ENCODE results near the gene OLIG1.

The OLIG1 gene

DNA sequence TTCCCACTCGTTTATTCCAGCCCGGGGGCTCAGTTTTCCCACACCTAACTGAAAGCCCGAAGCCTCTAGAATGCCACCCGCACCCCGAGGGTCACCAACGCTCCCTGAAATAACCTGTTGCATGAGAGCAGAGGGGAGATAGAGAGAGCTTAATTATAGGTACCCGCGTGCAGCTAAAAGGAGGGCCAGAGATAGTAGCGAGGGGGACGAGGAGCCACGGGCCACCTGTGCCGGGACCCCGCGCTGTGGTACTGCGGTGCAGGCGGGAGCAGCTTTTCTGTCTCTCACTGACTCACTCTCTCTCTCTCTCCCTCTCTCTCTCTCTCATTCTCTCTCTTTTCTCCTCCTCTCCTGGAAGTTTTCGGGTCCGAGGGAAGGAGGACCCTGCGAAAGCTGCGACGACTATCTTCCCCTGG is 43.5 kb upstream of the OLIG1 start:
- H3K9me3 ChIP-seq: no peaks in the 10 kb centered on the region
- no peak for DNase-seq
- TF ChIP-seq, protein P1, sequence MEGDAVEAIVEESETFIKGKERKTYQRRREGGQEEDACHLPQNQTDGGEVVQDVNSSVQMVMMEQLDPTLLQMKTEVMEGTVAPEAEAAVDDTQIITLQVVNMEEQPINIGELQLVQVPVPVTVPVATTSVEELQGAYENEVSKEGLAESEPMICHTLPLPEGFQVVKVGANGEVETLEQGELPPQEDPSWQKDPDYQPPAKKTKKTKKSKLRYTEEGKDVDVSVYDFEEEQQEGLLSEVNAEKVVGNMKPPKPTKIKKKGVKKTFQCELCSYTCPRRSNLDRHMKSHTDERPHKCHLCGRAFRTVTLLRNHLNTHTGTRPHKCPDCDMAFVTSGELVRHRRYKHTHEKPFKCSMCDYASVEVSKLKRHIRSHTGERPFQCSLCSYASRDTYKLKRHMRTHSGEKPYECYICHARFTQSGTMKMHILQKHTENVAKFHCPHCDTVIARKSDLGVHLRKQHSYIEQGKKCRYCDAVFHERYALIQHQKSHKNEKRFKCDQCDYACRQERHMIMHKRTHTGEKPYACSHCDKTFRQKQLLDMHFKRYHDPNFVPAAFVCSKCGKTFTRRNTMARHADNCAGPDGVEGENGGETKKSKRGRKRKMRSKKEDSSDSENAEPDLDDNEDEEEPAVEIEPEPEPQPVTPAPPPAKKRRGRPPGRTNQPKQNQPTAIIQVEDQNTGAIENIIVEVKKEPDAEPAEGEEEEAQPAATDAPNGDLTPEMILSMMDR (IDR thresholded peaks at IDR 0.05; ENCODE audit: low read depth, low read length): no peak
- no peaks in the 10 kb centered on the region for H3K4me1 ChIP-seq
- H3K4me3 ChIP-seq (ENCODE audit: low read depth, low read length): no peak overlapping the region
- H3K36me3 ChIP-seq: no peaks in the 10 kb centered on the region
- H3K27me3 ChIP-seq: peaks cover 100% of the 10 kb centered on the region

DNA sequence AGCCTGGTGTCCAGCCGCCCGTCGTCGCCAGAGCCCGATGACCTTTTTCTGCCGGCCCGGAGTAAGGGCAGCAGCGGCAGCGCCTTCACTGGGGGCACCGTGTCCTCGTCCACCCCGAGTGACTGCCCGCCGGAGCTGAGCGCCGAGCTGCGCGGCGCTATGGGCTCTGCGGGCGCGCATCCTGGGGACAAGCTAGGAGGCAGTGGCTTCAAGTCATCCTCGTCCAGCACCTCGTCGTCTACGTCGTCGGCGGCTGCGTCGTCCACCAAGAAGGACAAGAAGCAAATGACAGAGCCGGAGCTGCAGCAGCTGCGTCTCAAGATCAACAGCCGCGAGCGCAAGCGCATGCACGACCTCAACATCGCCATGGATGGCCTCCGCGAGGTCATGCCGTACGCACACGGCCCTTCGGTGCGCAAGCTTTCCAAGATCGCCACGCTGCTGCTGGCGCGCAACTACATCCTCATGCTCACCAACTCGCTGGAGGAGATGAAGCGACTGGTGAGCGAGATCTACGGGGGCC is 43.0 kb upstream of the OLIG1 start:
- no peaks in the 10 kb centered on the region for H3K36me3 ChIP-seq
- peaks cover 100% of the 10 kb centered on the region for H3K27me3 ChIP-seq
- H3K4me1 ChIP-seq: no peaks in the 10 kb centered on the region
- no peak overlapping the region for H3K4me3 ChIP-seq (ENCODE audit: low read depth, low read length)
- TF ChIP-seq, protein P1 (IDR thresholded peaks at IDR 0.05; ENCODE audit: low read depth, low read length): no peak
- no peak for DNase-seq
- no peaks in the 10 kb centered on the region for H3K9me3 ChIP-seq

DNA sequence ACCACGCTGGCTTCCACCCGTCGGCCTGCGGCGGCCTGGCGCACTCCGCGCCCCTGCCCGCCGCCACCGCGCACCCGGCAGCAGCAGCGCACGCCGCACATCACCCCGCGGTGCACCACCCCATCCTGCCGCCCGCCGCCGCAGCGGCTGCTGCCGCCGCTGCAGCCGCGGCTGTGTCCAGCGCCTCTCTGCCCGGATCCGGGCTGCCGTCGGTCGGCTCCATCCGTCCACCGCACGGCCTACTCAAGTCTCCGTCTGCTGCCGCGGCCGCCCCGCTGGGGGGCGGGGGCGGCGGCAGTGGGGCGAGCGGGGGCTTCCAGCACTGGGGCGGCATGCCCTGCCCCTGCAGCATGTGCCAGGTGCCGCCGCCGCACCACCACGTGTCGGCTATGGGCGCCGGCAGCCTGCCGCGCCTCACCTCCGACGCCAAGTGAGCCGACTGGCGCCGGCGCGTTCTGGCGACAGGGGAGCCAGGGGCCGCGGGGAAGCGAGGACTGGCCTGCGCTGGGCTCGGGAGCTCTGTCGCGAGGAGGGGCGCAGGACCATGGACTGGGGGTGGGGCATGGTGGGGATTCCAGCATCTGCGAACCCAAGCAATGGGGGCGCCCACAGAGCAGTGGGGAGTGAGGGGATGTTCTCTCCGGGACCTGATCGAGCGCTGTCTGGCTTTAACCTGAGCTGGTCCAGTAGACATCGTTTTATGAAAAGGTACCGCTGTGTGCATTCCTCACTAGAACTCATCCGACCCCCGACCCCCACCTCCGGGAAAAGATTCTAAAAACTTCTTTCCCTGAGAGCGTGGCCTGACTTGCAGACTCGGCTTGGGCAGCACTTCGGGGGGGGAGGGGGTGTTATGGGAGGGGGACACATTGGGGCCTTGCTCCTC is 42.3 kb upstream of the OLIG1 start:
- TF ChIP-seq, protein P1 (IDR thresholded peaks at IDR 0.05; ENCODE audit: low read depth, low read length): no peak
- Histone ChIP-seq H3K9me3 (no peaks in the 10 kb centered on the region), H3K4me1 (no peaks in the 10 kb centered on the region), H3K36me3 (no peaks in the 10 kb centered on the region), H3K27me3 (peaks cover 100% of the 10 kb centered on the region), H3K4me3 (ENCODE audit: low read depth, low read length) (no peak overlapping the region)
- DNase-seq: no peak

DNA sequence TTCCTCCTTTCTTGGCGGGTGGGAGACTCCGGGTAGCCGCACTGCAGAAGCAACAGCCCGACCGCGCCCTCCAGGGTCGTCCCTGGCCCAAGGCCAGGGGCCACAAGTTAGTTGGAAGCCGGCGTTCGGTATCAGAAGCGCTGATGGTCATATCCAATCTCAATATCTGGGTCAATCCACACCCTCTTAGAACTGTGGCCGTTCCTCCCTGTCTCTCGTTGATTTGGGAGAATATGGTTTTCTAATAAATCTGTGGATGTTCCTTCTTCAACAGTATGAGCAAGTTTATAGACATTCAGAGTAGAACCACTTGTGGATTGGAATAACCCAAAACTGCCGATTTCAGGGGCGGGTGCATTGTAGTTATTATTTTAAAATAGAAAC is 41.7 kb upstream of the OLIG1 start:
- no peaks in the 10 kb centered on the region for H3K4me1 ChIP-seq
- H3K27me3 ChIP-seq: peaks cover 100% of the 10 kb centered on the region
- no peak overlapping the region for H3K4me3 ChIP-seq (ENCODE audit: low read depth, low read length)
- no peaks in the 10 kb centered on the region for H3K9me3 ChIP-seq
- no peaks in the 10 kb centered on the region for H3K36me3 ChIP-seq
- TF ChIP-seq, protein P1 (IDR thresholded peaks at IDR 0.05; ENCODE audit: low read depth, low read length): no peak
- DNase-seq: no peak

DNA sequence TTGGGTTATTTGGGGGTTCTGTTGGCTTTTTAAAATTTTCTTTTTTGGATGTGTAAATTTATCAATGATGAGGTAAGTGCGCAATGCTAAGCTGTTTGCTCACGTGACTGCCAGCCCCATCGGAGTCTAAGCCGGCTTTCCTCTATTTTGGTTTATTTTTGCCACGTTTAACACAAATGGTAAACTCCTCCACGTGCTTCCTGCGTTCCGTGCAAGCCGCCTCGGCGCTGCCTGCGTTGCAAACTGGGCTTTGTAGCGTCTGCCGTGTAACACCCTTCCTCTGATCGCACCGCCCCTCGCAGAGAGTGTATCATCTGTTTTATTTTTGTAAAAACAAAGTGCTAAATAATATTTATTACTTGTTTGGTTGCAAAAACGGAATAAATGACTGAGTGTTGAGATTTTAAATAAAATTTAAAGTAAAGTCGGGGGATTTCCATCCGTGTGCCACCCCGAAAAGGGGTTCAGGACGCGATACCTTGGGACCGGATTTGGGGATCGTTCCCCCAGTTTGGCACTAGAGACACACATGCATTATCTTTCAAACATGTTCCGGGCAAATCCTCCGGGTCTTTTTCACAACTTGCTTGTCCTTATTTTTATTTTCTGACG is 41.1 kb upstream of the OLIG1 start:
- H3K9me3 ChIP-seq: no peaks in the 10 kb centered on the region
- TF ChIP-seq, protein P1 (IDR thresholded peaks at IDR 0.05; ENCODE audit: low read depth, low read length): no peak
- H3K4me3 ChIP-seq (ENCODE audit: low read depth, low read length): no peak overlapping the region
- DNase-seq: no peak
- H3K27me3 ChIP-seq: peaks cover 100% of the 10 kb centered on the region
- no peaks in the 10 kb centered on the region for H3K36me3 ChIP-seq
- H3K4me1 ChIP-seq: no peaks in the 10 kb centered on the region
